ENCODE results near the gene UCK2.
A peak's percentile ranks its signal among the peaks of the same experiment; 100 is the strongest.

Gene UCK2

DNA sequence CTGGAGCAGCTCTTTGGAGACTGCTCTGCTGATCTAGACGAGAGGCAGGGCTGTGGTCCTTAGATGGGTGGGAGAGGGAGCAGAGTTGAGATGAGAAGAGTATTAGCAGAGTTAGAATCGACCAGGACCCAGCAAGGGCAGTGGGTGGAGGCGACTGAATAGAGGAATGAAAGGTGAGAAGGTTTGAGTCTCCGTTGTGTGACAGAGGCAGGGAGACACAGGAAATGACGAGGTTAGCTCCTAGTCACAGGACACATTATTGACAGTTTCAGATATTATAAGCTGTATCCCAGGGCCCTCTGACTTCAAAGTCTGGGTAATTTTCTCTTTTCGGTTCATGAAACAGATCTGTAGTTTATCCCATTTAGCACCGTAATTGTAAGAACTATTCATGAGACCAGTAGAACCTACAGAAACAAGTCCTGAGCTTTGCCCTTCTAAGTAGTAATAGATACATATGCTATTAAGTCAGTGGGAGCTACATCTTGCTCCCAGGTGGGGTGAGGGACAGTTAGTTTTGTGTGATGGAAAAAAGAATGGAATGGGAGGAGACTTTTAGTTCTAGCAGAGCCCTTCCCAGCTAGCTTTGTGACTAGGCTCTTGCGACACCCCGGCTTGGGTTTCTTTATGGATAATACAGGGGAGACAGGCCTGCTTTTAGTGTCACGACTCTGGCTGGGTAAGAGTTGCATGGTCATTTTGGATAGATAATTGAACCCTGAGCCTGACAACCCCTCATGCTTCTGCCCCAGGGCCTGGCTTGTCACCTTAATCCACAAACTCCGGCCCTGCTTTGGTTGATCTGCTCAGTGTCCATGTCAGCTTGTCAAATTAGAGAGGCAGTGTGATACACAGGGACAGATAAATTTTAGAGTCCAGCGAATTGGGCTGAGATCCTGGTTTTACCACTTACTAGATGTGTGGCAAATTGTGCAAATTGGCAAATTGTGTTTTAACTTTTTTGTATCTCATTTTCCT lies 70.2 kb downstream of the UCK2 start:
- Histone ChIP-seq H3K36me3 (ENCODE audit: insufficient read depth, low read length) (peaks cover 83% of the 10 kb centered on the region), H3K4me3 (no peak overlapping the region), H3K9ac (ENCODE audit: insufficient read length) (no peak overlapping the region), H3K9me3 (ENCODE audit: low read depth, low read length) (no peaks in the 10 kb centered on the region), H3K27ac (no peak overlapping the region)
- TF ChIP-seq POLR2AphosphoS5 (IDR thresholded peaks at IDR 0.05; ENCODE audit: borderline replicate concordance, low read depth, low read length) (no peak), FOXP2 (optimal IDR thresholded peaks at IDR 0.05; ENCODE audit: control extremely low read depth, extremely low read length, insufficient read depth) (no peak), EZH2 (IDR thresholded peaks at IDR 0.05) (no peak)
- DNase-seq (ENCODE audit: low read depth, low spot score), result no peak

DNA sequence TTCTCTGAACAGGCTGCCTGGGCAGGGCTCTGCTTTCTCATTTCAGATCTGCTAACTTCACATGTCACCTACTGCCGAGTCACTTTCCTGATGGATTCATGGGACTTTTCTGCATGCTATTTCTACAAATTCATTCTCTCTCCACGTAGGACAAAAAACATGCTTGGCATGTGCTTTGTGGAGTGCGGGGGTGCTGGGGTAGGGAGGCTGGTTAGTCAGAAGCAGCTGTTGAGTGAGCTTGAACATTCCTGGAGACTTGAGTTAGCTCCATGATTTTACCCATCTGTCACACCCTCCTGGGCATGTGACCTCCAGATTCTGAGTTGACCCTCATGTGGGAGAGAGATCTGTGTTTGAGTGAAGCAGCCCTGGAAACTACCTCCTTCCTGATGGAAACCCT lies 71.4 kb downstream of the UCK2 start:
- H3K4me3 ChIP-seq, result no peak overlapping the region
- peaks cover 83% of the 10 kb centered on the region for H3K36me3 ChIP-seq (ENCODE audit: insufficient read depth, low read length)
- no peak overlapping the region for H3K27ac ChIP-seq
- no peaks in the 10 kb centered on the region for H3K9me3 ChIP-seq (ENCODE audit: low read depth, low read length)
- TF ChIP-seq EZH2 (IDR thresholded peaks at IDR 0.05) (no peak), POLR2AphosphoS5 (IDR thresholded peaks at IDR 0.05; ENCODE audit: borderline replicate concordance, low read depth, low read length) (no peak), FOXP2 (optimal IDR thresholded peaks at IDR 0.05; ENCODE audit: control extremely low read depth, extremely low read length, insufficient read depth) (no peak)
- DNase-seq (ENCODE audit: low read depth, low spot score), result no peak
- no peak overlapping the region for H3K9ac ChIP-seq (ENCODE audit: insufficient read length)

DNA sequence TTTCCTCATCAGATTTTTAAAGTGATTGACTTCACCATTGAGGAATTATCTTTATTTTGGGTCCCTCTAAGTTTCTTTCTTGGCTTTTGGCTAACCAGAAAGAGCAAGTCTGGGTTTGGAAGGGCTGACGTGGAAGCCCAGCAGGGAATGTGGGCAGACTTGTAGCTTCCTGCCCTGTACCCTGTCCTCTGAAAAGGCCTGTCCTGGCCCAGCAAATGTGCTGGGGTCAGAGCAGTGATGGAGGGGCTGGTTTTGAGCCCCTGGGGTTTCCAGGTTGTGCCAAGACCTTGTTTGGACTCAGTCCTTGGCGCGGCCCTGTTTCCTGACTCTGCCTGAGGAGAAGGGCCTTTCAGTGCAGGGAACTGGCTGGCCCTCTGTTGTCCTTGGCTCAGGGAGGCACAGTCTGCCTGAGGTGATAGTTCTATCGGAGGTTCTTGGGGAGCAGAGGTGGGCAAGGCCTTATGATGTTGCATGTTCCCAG lies 72.1 kb downstream of the UCK2 start:
- H3K36me3 ChIP-seq (ENCODE audit: insufficient read depth, low read length), result peaks cover 81% of the 10 kb centered on the region
- no peak overlapping the region for H3K27ac ChIP-seq
- no peak overlapping the region for H3K9ac ChIP-seq (ENCODE audit: insufficient read length)
- no peak for DNase-seq (ENCODE audit: low read depth, low spot score)
- H3K9me3 ChIP-seq (ENCODE audit: low read depth, low read length), result no peaks in the 10 kb centered on the region
- TF ChIP-seq FOXP2 (optimal IDR thresholded peaks at IDR 0.05; ENCODE audit: control extremely low read depth, extremely low read length, insufficient read depth) (no peak), EZH2 (IDR thresholded peaks at IDR 0.05) (no peak), POLR2AphosphoS5 (IDR thresholded peaks at IDR 0.05; ENCODE audit: borderline replicate concordance, low read depth, low read length) (no peak)
- H3K4me3 ChIP-seq, result no peak overlapping the region

DNA sequence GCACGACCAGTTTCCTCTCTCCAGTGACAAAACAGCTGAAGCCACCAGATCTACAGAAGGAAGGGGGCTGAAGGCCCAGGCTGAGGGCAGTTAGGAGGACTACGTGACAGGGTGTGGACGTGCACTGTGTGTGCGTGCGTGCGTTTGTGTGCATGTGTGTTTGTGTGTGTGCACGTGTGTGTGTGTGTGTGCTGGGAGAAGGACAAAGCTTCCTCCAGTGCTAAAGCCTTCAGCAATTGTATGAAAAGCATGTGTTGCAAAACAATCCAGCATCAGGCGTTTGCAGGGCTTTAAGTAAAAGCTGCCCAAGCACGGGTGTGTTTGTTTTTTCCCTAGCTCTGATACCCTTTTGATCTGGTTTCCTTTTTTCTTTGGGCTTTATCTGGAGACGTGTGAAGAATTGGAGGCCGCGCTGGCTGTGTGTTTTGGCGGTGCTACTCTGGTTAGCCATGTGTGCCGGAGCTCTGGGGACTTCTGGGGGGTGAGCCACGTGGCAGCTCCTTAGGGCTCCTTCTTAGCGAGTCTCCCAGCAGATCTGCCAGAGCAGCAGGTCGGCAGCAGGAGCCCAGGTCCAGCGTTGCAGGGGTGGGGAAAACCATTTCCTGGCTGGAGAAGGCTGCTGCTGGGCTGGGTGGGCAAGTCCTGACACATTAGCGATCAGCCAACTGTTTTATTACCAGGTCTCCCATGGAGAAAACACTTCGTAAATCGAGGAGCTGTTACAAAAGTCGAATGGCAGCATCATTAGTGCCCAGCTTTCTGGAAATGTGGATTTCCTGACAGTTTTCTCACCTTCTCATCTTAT lies 73.4 kb downstream of the UCK2 start:
- TF ChIP-seq FOXP2 (optimal IDR thresholded peaks at IDR 0.05; ENCODE audit: control extremely low read depth, extremely low read length, insufficient read depth), result no peak
- TF ChIP-seq EZH2 (IDR thresholded peaks at IDR 0.05), result no peak
- TF ChIP-seq POLR2AphosphoS5 (IDR thresholded peaks at IDR 0.05; ENCODE audit: borderline replicate concordance, low read depth, low read length), result no peak
- peaks cover 73% of the 10 kb centered on the region for H3K36me3 ChIP-seq (ENCODE audit: insufficient read depth, low read length)
- no peak overlapping the region for H3K27ac ChIP-seq
- H3K4me3 ChIP-seq, result no peak overlapping the region
- H3K9ac ChIP-seq (ENCODE audit: insufficient read length), result no peak overlapping the region
- no peak for DNase-seq (ENCODE audit: low read depth, low spot score)
- no peaks in the 10 kb centered on the region for H3K9me3 ChIP-seq (ENCODE audit: low read depth, low read length)

DNA sequence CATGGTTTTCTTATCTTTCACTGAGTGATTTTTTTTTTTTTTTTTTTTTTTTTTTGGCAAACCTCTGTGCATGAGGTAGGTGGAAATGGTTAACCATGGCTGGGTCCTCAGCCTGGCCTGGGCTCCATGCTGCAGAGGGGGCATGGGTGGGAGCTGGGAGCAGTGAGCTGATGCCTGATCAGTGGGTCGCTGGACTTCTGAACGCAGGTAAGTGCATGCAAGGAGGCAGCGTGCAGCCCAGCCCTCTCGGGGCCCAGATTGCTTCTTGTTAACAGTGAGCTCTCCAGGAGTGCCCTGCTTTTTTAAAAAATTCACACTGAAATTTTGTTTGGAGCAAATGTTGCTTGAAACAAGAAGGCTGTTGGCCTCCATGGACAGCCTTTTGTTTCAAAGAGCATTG lies 75.2 kb downstream of the UCK2 start:
- H3K9ac ChIP-seq (ENCODE audit: insufficient read length), result no peak overlapping the region
- no peak for DNase-seq (ENCODE audit: low read depth, low spot score)
- H3K27ac ChIP-seq, result no peak overlapping the region
- H3K36me3 ChIP-seq (ENCODE audit: insufficient read depth, low read length), result peaks cover 72% of the 10 kb centered on the region
- no peak overlapping the region for H3K4me3 ChIP-seq
- no peaks in the 10 kb centered on the region for H3K9me3 ChIP-seq (ENCODE audit: low read depth, low read length)
- TF ChIP-seq EZH2 (IDR thresholded peaks at IDR 0.05) (no peak), FOXP2 (optimal IDR thresholded peaks at IDR 0.05; ENCODE audit: control extremely low read depth, extremely low read length, insufficient read depth) (no peak), POLR2AphosphoS5 (IDR thresholded peaks at IDR 0.05; ENCODE audit: borderline replicate concordance, low read depth, low read length) (no peak)

DNA sequence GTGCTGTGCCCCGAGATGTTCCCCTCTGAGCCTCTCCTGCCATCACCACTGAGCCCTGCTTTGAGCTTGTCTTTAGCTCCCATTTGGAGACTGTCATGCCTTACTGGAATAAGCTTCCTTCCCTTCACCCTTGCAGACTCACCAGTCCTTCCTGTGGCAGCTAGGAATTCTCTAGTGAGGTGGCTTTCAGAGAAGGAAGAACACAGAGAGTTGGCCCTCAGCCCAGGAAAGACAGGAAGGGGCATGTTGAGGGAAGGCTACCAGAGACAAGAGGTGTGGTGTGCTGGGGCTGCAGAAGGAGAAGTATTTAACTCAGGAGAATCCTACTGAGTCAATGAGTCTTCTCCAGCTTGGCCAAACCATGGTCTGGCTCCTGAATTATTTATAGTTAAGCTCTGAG lies 76.3 kb downstream of the UCK2 start:
- H3K9ac ChIP-seq (ENCODE audit: insufficient read length), result no peak overlapping the region
- H3K36me3 ChIP-seq (ENCODE audit: insufficient read depth, low read length), result peaks cover 73% of the 10 kb centered on the region
- no peak overlapping the region for H3K4me3 ChIP-seq
- no peak for TF ChIP-seq FOXP2 (optimal IDR thresholded peaks at IDR 0.05; ENCODE audit: control extremely low read depth, extremely low read length, insufficient read depth)
- no peak for TF ChIP-seq POLR2AphosphoS5 (IDR thresholded peaks at IDR 0.05; ENCODE audit: borderline replicate concordance, low read depth, low read length)
- TF ChIP-seq EZH2 (IDR thresholded peaks at IDR 0.05), result no peak
- no peak for DNase-seq (ENCODE audit: low read depth, low spot score)
- H3K27ac ChIP-seq, result peak overlapping the region; percentile 26; the same call in 1 of the 2 replicates
- H3K9me3 ChIP-seq (ENCODE audit: low read depth, low read length), result no peaks in the 10 kb centered on the region

DNA sequence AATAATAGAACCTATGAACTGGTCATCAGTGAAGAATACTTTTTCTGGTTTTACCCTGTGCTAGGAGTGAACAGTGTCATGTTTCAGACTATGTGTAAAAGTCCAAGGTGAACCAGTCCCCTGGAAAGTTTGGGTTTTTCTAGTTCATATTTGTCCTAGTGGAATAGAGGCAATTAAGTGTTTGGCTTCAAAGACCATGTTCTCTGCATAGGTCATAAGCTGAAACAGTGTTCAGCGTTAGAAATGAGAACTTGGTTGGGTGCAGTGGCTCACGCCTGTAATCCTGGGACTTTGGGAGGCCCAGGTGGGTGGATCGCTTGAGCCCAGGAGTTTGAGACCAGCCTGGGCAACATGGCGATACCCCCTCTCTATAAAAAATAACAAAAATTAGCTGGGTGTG lies 77.5 kb downstream of the UCK2 start:
- no peaks in the 10 kb centered on the region for H3K9me3 ChIP-seq (ENCODE audit: low read depth, low read length)
- H3K9ac ChIP-seq (ENCODE audit: insufficient read length), result no peak overlapping the region
- H3K4me3 ChIP-seq, result no peak overlapping the region
- DNase-seq (ENCODE audit: low read depth, low spot score), result no peak
- no peak overlapping the region for H3K27ac ChIP-seq
- H3K36me3 ChIP-seq (ENCODE audit: insufficient read depth, low read length), result peaks cover 73% of the 10 kb centered on the region
- no peak for TF ChIP-seq POLR2AphosphoS5 (IDR thresholded peaks at IDR 0.05; ENCODE audit: borderline replicate concordance, low read depth, low read length)
- no peak for TF ChIP-seq EZH2 (IDR thresholded peaks at IDR 0.05)
- no peak for TF ChIP-seq FOXP2 (optimal IDR thresholded peaks at IDR 0.05; ENCODE audit: control extremely low read depth, extremely low read length, insufficient read depth)

DNA sequence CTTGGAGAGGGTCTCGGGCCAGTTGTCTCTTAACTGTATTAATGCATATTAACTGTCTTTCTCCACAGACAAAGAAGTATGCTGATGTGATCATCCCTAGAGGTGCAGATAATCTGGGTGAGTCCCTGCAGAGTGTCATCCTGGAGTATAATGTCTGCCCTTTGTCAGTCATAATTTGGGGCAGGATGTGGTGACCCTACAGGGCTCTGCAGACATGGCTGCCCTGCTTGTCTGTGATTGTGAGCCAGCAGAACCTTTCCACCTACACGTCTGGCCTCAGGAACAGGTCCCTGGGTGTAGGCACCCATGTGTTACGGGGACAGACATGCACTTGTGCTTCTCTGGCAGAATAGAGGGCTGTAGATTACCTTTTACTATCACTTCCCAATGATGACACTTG lies 78.4 kb downstream of the UCK2 start:
- Histone ChIP-seq H3K36me3 (ENCODE audit: insufficient read depth, low read length) (peaks cover 76% of the 10 kb centered on the region), H3K9ac (ENCODE audit: insufficient read length) (no peak overlapping the region), H3K9me3 (ENCODE audit: low read depth, low read length) (no peaks in the 10 kb centered on the region), H3K4me3 (no peak overlapping the region), H3K27ac (no peak overlapping the region)
- no peak for DNase-seq (ENCODE audit: low read depth, low spot score)
- TF ChIP-seq FOXP2 (optimal IDR thresholded peaks at IDR 0.05; ENCODE audit: control extremely low read depth, extremely low read length, insufficient read depth) (no peak), EZH2 (IDR thresholded peaks at IDR 0.05) (no peak), POLR2AphosphoS5 (IDR thresholded peaks at IDR 0.05; ENCODE audit: borderline replicate concordance, low read depth, low read length) (no peak)
